ENCODE data around the gene USP46.
A peak's percentile ranks its signal among the peaks of the same experiment; 100 is the strongest.

The USP46 gene

DNA sequence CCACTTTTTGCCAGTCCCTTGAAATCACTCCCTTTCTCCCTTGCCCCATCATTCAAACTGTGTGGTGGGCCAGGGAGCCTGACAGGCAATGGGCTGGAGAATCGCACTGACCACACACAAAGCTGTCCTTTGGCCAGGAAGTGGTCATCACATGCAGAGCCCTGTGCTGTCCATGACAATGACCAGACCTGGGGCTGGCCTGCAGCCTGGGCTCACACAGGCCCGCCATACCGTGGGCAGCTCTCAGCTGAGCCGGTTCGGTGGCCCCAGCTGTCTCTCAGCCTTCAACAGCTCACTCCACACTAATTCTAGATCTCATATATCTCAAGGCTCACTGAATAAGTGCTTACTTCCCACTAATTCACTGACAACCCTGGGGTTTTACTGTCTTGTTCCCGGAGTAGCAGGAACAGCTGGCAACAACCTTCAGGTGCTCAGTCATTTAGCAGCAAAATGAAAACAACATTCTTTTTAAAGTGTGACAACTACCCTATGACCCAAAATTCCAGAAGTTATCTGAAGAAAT lies 48.0 kb downstream of the USP46 start:
- Histone ChIP-seq H3K4me1 (0 out of 2 replicates have a peak, but pooled peaks cover 5% of the 10 kb centered on the region), H3K27me3 (no peaks in the 10 kb centered on the region), H3K36me3 (peaks cover 71% of the 10 kb centered on the region), H3K27ac (no peak overlapping the region), H3K9ac (no peak overlapping the region), H4K20me1 (no peaks in the 10 kb centered on the region), H3K4me2 (no peak overlapping the region), H3K4me3 (no peak overlapping the region), H3K9me3 (peaks cover 24% of the 10 kb centered on the region)
- TF ChIP-seq Cebpa-rat (IDR thresholded peaks at IDR 0.05) = no peak

DNA sequence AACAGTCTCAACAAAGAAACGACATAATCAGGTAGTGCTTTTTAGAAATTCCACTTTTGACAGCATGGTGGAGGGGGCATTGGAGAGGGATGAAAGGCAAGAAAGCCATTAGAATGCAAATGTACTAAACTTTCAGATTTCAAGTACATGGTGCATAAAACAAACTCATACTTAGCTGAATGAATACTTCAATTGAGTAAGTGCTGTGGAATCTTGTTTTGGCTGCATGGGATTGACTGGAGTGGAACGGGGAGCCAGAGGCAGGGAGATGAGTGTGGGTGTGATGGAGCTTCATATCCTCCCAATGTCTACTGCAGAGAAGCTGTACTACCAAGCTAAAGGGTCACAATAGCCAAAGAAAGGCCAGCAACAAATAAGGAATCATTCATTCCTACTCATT lies 52.4 kb downstream of the USP46 start:
- Histone ChIP-seq H3K4me1 (0 out of 2 replicates have a peak, but pooled peaks cover 5% of the 10 kb centered on the region), H3K9me3 (peaks cover 19% of the 10 kb centered on the region; the same call in 1 of the 2 replicates), H3K4me2 (no peak overlapping the region), H3K9ac (no peak overlapping the region), H3K4me3 (no peak overlapping the region), H3K27ac (no peak overlapping the region), H3K36me3 (peaks cover 82% of the 10 kb centered on the region), H4K20me1 (no peaks in the 10 kb centered on the region), H3K27me3 (no peaks in the 10 kb centered on the region)
- TF ChIP-seq Cebpa-rat (IDR thresholded peaks at IDR 0.05) = no peak

DNA sequence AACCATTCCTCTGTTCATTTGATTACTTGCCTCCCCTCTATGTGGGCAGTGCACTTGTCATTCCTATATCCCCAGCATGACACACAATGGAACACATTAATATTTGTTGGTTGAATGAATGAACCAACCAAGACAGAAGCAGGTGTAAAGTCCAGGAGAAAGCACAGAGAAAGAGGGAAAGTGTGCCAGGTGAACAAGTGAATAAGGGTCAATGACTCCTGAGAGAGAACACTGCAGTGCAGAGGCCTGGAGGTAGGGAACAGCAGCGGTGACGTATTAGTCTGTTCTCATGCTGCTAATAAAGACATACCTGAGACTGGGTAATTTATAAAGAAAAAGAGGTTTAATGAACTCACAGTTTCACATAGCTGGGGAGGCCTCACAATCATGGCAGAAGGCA lies 53.1 kb downstream of the USP46 start:
- H3K36me3 ChIP-seq = peaks cover 78% of the 10 kb centered on the region
- no peaks in the 10 kb centered on the region for H3K27me3 ChIP-seq
- H3K4me1 ChIP-seq = 0 out of 2 replicates have a peak, but pooled peaks cover 5% of the 10 kb centered on the region
- no peak overlapping the region for H3K9ac ChIP-seq
- H3K9me3 ChIP-seq = peaks cover 19% of the 10 kb centered on the region; the same call in 1 of the 2 replicates
- no peak for TF ChIP-seq Cebpa-rat (IDR thresholded peaks at IDR 0.05)
- no peak overlapping the region for H3K4me3 ChIP-seq
- no peaks in the 10 kb centered on the region for H4K20me1 ChIP-seq
- no peak overlapping the region for H3K27ac ChIP-seq
- no peak overlapping the region for H3K4me2 ChIP-seq

DNA sequence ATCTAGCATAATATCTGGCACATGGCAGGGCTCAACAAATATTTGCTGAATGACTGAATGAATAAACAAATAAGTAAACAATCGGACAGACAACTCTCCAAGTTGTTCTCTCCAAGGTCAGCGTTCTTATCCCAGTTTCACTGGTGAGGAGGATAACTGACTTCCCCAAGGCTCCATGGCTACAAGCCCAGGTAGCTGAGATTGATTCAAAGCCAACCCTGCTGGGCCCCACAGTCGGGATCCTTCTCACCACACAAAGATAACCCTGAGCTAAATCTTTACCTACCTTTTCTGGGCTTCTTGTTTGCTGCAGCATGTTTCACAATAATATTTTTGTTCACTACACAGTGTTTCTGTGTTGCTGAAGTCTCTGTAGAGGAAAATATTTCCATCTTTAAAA lies 54.9 kb downstream of the USP46 start:
- H3K9ac ChIP-seq = no peak overlapping the region
- no peaks in the 10 kb centered on the region for H3K27me3 ChIP-seq
- H3K4me2 ChIP-seq = no peak overlapping the region
- no peaks in the 10 kb centered on the region for H4K20me1 ChIP-seq
- H3K36me3 ChIP-seq = peaks cover 79% of the 10 kb centered on the region
- H3K4me1 ChIP-seq = 0 out of 2 replicates have a peak, but pooled peaks cover 5% of the 10 kb centered on the region
- H3K27ac ChIP-seq = no peak overlapping the region
- no peak for TF ChIP-seq Cebpa-rat (IDR thresholded peaks at IDR 0.05)
- H3K4me3 ChIP-seq = no peak overlapping the region
- peaks cover 15% of the 10 kb centered on the region; the same call in 1 of the 2 replicates for H3K9me3 ChIP-seq

DNA sequence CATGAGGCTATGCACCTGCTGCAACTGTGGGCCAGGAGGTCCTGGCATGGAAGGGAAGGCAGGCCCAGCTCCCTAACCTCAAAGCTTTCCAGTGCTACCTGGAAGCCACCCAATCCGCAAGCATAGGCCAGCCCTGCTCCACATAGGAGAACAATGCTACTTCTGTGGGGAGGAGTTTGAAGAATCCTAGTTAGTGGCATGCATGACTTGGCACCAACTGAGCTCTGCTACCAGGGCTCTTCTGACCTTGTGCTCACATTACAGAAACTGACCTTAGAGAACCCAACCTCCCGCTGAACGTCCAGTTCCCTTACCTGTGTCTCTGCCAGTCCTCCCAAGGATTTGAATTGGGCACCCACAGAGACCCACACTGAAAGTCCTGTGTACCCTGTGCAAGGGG lies 58.8 kb downstream of the USP46 start:
- no peaks in the 10 kb centered on the region for H4K20me1 ChIP-seq
- H3K9me3 ChIP-seq = no peaks in the 10 kb centered on the region
- H3K27me3 ChIP-seq = no peaks in the 10 kb centered on the region
- H3K9ac ChIP-seq = no peak overlapping the region
- H3K4me1 ChIP-seq = no peaks in the 10 kb centered on the region
- H3K36me3 ChIP-seq = peaks cover 76% of the 10 kb centered on the region
- H3K4me2 ChIP-seq = no peak overlapping the region
- no peak overlapping the region for H3K4me3 ChIP-seq
- no peak for TF ChIP-seq Cebpa-rat (IDR thresholded peaks at IDR 0.05)
- H3K27ac ChIP-seq = no peak overlapping the region

- no peak overlapping the region for H3K27ac ChIP-seq
- no peaks in the 10 kb centered on the region for H3K27me3 ChIP-seq
- H3K9ac ChIP-seq = no peak overlapping the region
- H4K20me1 ChIP-seq = no peaks in the 10 kb centered on the region
- H3K36me3 ChIP-seq = peaks cover 54% of the 10 kb centered on the region
- TF ChIP-seq Cebpa-rat (IDR thresholded peaks at IDR 0.05) = no peak
- no peak overlapping the region for H3K4me3 ChIP-seq
- H3K9me3 ChIP-seq = no peaks in the 10 kb centered on the region
- no peak overlapping the region for H3K4me2 ChIP-seq
- no peaks in the 10 kb centered on the region for H3K4me1 ChIP-seq
Observed at GRCh38 chr4:52595001-52595400, 64.1 kb downstream of the USP46 start.

GRCh38 chr4:52592287-52592686 lies 66.8 kb downstream of the USP46 start:
- Histone ChIP-seq H4K20me1 (no peaks in the 10 kb centered on the region), H3K4me2 (no peak overlapping the region), H3K4me1 (peaks cover 7% of the 10 kb centered on the region; the same call in 1 of the 2 replicates), H3K9me3 (no peaks in the 10 kb centered on the region), H3K27me3 (no peaks in the 10 kb centered on the region), H3K9ac (no peak overlapping the region), H3K27ac (no peak overlapping the region), H3K4me3 (no peak overlapping the region), H3K36me3 (peaks cover 30% of the 10 kb centered on the region)
- TF ChIP-seq Cebpa-rat (IDR thresholded peaks at IDR 0.05) = peak; percentile 40; the same call in 1 of the 2 replicates

GRCh38 chr4:52588771-52589591 lies 70.1 kb downstream of the USP46 start:
- no peak overlapping the region for H3K9ac ChIP-seq
- H4K20me1 ChIP-seq = no peaks in the 10 kb centered on the region
- H3K9me3 ChIP-seq = no peaks in the 10 kb centered on the region
- H3K27me3 ChIP-seq = no peaks in the 10 kb centered on the region
- H3K4me3 ChIP-seq = no peak overlapping the region
- H3K36me3 ChIP-seq = peaks cover 5% of the 10 kb centered on the region; the same call in 1 of the 2 replicates
- no peak for TF ChIP-seq Cebpa-rat (IDR thresholded peaks at IDR 0.05)
- H3K4me1 ChIP-seq = peaks cover 7% of the 10 kb centered on the region; the same call in 1 of the 2 replicates
- H3K4me2 ChIP-seq = no peak overlapping the region
- no peak overlapping the region for H3K27ac ChIP-seq

DNA sequence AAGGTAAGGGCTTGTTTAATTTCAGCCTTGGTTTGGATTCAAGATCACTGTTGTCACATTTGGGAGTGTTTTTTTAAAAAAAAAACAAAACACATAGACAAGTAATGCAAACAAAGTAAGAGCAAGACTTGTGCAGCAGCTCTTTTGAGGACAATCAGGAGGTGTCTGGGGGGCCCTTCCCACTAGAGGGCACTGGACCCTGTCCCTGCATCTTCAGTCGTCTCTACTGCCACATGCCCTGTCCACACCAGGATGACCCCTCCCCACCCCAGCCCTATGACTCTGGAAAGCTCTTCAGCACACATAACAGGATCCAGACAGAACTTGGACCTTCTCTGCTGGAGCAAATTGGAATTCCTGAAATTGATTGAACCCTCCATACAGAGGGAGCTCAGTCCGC lies 71.0 kb downstream of the USP46 start:
- H3K4me2 ChIP-seq = no peak overlapping the region
- H3K36me3 ChIP-seq = no peaks in the 10 kb centered on the region
- H3K9ac ChIP-seq = no peak overlapping the region
- no peak overlapping the region for H3K27ac ChIP-seq
- no peak for TF ChIP-seq Cebpa-rat (IDR thresholded peaks at IDR 0.05)
- no peaks in the 10 kb centered on the region for H3K27me3 ChIP-seq
- H3K9me3 ChIP-seq = no peaks in the 10 kb centered on the region
- no peaks in the 10 kb centered on the region for H4K20me1 ChIP-seq
- peaks cover 7% of the 10 kb centered on the region; the same call in 1 of the 2 replicates for H3K4me1 ChIP-seq
- no peak overlapping the region for H3K4me3 ChIP-seq

- Histone ChIP-seq H3K4me3 (no peak overlapping the region), H3K4me1 (peaks cover 7% of the 10 kb centered on the region; the same call in 1 of the 2 replicates), H3K4me2 (no peak overlapping the region), H3K9me3 (no peaks in the 10 kb centered on the region), H4K20me1 (no peaks in the 10 kb centered on the region), H3K27me3 (no peaks in the 10 kb centered on the region), H3K27ac (no peak overlapping the region), H3K9ac (no peak overlapping the region), H3K36me3 (no peaks in the 10 kb centered on the region)
- TF ChIP-seq Cebpa-rat (IDR thresholded peaks at IDR 0.05) = no peak
Observed at GRCh38 chr4:52586069-52586468, 73.0 kb downstream of the USP46 start.
